ENCODE data around the gene FKBP2. TPM values are rescaled to one million over a fixed set of nuclear protein-coding genes. Genes with fewer than 3 reads are reported as not detected.

Gene FKBP2
- total and polyA plus RNA-seq, 2 of the 13 experiments (the other 11 are each of a cell fraction or from before 2014, with no cell fraction given) = 30.1 to 53.3 TPM

DNA sequence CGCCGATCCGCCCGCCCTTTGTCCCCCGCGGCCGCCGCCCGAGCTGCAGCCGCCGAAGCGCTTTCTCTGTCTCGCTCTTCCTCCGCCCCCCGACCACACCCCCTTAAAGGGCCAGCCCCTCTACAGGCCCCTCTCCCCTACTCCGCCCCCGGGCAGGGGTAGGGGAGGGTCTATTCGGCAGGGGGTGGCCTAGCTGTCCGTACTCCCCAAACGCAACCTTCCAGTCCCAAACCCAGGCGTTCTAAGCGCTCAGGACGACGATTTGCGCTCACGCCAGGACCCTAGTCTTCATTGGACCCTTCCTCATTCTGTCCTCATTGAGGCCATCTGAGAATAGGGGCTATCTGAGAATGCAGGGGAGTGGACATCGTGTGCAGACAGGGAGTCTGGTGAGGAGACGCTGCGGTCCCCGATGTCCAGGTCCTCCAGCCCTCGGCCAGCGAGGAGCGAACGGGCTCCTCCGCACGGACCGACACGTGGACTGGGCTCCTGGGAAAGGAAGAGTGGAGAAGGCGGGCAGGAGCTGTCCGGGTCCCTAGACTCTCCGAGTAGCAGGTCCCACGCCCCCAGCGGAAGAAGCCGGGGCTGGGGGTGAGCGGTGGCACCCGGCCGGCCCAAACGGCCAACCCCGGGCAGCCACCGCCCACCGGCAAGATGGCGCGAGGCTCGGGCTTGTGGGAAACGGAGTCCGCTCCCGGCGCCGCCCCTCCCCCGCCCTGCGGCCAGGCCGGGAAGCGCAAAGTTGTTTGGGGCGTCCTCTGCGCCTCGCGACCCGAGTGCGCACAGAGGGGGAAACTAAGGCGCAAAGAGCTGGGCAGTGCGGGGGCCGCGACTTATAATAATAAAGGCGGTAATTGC lies 6.2 kb downstream of the FKBP2 start, which contains the start of gene PPP1R14B (continued):
- TF ChIP-seq ZNF878 (CRISPR knock-in tag; IDR thresholded peaks at IDR 0.05) (no peak; the same call in 1 of the 2 replicates), ARID5B (CRISPR knock-in tag; IDR thresholded peaks at IDR 0.05) (no peak), KDM4B (CRISPR knock-in tag; IDR thresholded peaks at IDR 0.05) (0 out of 2 replicates have a peak, but pooled peaks have one; percentile 10), RXRA (CRISPR knock-in tag; IDR thresholded peaks at IDR 0.05) (no peak), MED13 (CRISPR knock-in tag; IDR thresholded peaks at IDR 0.05) (no peak), NFKB2 (CRISPR knock-in tag; IDR thresholded peaks at IDR 0.05; ENCODE audit: borderline replicate concordance) (no peak), ZNF34 (CRISPR knock-in tag; IDR thresholded peaks at IDR 0.05; ENCODE audit: borderline replicate concordance) (peak; percentile 43; the same call in 1 of the 2 replicates), KDM5B (CRISPR knock-in tag; IDR thresholded peaks at IDR 0.05; ENCODE audit: borderline replicate concordance) (no peak), POGZ (CRISPR knock-in tag; IDR thresholded peaks at IDR 0.05) (no peak), NBN (conservative IDR thresholded peaks at IDR 0.05) (no peak), ZNF260 (CRISPR knock-in tag; IDR thresholded peaks at IDR 0.05; ENCODE audit: borderline replicate concordance, low read depth) (no peak), ATRX (CRISPR knock-in tag; IDR thresholded peaks at IDR 0.05; ENCODE audit: borderline replicate concordance) (no peak), ZNF678 (CRISPR knock-in tag; IDR thresholded peaks at IDR 0.05) (no peak), MEF2D (CRISPR knock-in tag; IDR thresholded peaks at IDR 0.05) (no peak), CENPX (CRISPR knock-in tag; IDR thresholded peaks at IDR 0.05) (no peak), PITX1 (CRISPR knock-in tag; IDR thresholded peaks at IDR 0.05) (no peak; the same call in 1 of the 2 replicates), IRF2 (CRISPR knock-in tag; IDR thresholded peaks at IDR 0.05) (no peak; the same call in 1 of the 2 replicates), ZNF639 (CRISPR knock-in tag; conservative IDR thresholded peaks at IDR 0.05) (peak; percentile 73)
- TF ChIP-seq, protein P1, sequence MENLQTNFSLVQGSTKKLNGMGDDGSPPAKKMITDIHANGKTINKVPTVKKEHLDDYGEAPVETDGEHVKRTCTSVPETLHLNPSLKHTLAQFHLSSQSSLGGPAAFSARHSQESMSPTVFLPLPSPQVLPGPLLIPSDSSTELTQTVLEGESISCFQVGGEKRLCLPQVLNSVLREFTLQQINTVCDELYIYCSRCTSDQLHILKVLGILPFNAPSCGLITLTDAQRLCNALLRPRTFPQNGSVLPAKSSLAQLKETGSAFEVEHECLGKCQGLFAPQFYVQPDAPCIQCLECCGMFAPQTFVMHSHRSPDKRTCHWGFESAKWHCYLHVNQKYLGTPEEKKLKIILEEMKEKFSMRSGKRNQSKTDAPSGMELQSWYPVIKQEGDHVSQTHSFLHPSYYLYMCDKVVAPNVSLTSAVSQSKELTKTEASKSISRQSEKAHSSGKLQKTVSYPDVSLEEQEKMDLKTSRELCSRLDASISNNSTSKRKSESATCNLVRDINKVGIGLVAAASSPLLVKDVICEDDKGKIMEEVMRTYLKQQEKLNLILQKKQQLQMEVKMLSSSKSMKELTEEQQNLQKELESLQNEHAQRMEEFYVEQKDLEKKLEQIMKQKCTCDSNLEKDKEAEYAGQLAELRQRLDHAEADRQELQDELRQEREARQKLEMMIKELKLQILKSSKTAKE (CRISPR knock-in tag; IDR thresholded peaks at IDR 0.05; ENCODE audit: borderline replicate concordance) = no peak
- TF ChIP-seq, protein P2, sequence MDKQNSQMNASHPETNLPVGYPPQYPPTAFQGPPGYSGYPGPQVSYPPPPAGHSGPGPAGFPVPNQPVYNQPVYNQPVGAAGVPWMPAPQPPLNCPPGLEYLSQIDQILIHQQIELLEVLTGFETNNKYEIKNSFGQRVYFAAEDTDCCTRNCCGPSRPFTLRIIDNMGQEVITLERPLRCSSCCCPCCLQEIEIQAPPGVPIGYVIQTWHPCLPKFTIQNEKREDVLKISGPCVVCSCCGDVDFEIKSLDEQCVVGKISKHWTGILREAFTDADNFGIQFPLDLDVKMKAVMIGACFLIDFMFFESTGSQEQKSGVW (CRISPR knock-in tag; IDR thresholded peaks at IDR 0.05; ENCODE audit: borderline replicate concordance) = no peak
- TF ChIP-seq, protein P3, sequence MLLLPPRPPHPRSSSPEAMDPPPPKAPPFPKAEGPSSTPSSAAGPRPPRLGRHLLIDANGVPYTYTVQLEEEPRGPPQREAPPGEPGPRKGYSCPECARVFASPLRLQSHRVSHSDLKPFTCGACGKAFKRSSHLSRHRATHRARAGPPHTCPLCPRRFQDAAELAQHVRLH (CRISPR knock-in tag; IDR thresholded peaks at IDR 0.05; ENCODE audit: borderline replicate concordance, low read depth) = no peak

All from HepG2 (cell line).